HCT116 (cell line): ENCODE data around the gene RAB1A.

Experiments used
- ATF3 ChIP-seq: IDR thresholded peaks from 2 replicates; pipeline ENCODE4 v1.6.1; 2012
- CEBPB ChIP-seq: IDR thresholded peaks from 2 replicates; pipeline ENCODE4 v1.6.1; 2012; ENCODE audit warnings: low read depth
- CTCF ChIP-seq, 3 experiments: fragments of 200-600 bp in 1 of 3; sonication (generic) in 1 of 3; IDR thresholded peaks in 2 of 3; conservative IDR thresholded peaks in 1 of 3; 2 replicates each; pipeline ENCODE4 v1.5.1; 2012 to 2017; ENCODE audit warnings: low read depth in 2 of 3, low read length in 2 of 3, antibody characterized with exemption in 1 of 3, borderline replicate concordance in 1 of 3, control low read depth in 1 of 3, mild to moderate bottlenecking in 1 of 3, mixed read lengths in 1 of 3, mixed run types in 1 of 3, moderate library complexity in 1 of 3; ENCODE audit not compliant: insufficient read depth in 1 of 3
- JUND ChIP-seq: IDR thresholded peaks from 2 replicates; pipeline ENCODE4 v1.6.1; 2012
- POLR2A ChIP-seq: IDR thresholded peaks from 2 replicates; pipeline ENCODE4 v1.7.0; 2011; ENCODE audit warnings: borderline replicate concordance; ENCODE audit not compliant: insufficient read depth, insufficient read length; ENCODE audit errors: extremely low read depth
- POLR2AphosphoS5 ChIP-seq: IDR thresholded peaks from 2 replicates; pipeline ENCODE4 v1.6.1; 2011; ENCODE audit warnings: mild to moderate bottlenecking, low read depth, low read length, moderate library complexity
- RAD21 ChIP-seq: IDR thresholded peaks from 2 replicates; pipeline ENCODE4 v1.6.1; 2012; ENCODE audit warnings: low read depth, mild to moderate bottlenecking
- SIN3A ChIP-seq: IDR thresholded peaks from 2 replicates; pipeline ENCODE4 v1.6.1; 2012; ENCODE audit warnings: low read depth
- TCF7L2 ChIP-seq: IDR thresholded peaks from 2 replicates; pipeline ENCODE4 v1.7.0; 2011; ENCODE audit warnings: borderline replicate concordance, inconsistent platforms; ENCODE audit not compliant: insufficient read depth, insufficient read length; ENCODE audit errors: extremely low read depth
- ZFX ChIP-seq: fragments of 450-650 bp; IDR thresholded peaks from 2 replicates; pipeline ENCODE4 v1.6.1; 2017

GRCh38 chr2:65072181-65072970 is 57.5 kb downstream of the RAB1A start:
- TF ChIP-seq POLR2A, result no peak
- TF ChIP-seq CTCF (IDR thresholded peaks at IDR 0.05 in 2 of 3, conservative IDR thresholded peaks at IDR 0.05 in 1 of 3; ENCODE audit: borderline replicate concordance in 1 of 3, insufficient read depth in 1 of 3, low read depth in 2 of 3, low read length in 2 of 3), result no peak
- TF ChIP-seq CEBPB, result no peak
- no peak for TF ChIP-seq JUND
- TF ChIP-seq POLR2AphosphoS5, result no peak
- TF ChIP-seq RAD21, result no peak
- TF ChIP-seq SIN3A, result no peak
- no peak for TF ChIP-seq ATF3
- no peak for TF ChIP-seq ZFX
- no peak for TF ChIP-seq TCF7L2
